CD14-positive monocyte (primary cell): ENCODE results near the gene KRTAP5-7. TPM values are rescaled to one million over a fixed set of nuclear protein-coding genes. Genes with fewer than 3 reads are reported as not detected.
A peak's percentile ranks its signal among the peaks of the same experiment; 100 is the strongest.

Experiments used
- DNase-seq, 3 donors: peaks; one replicate each; pipeline ENCODE4 v3.0.0-alpha.2; 2011 to 2022
- H2AFZ ChIP-seq: 2 replicates; pipeline ENCODE4 v1.6.0; 2012; ENCODE audit warnings: mild to moderate bottlenecking, low read depth, low read length, inconsistent platforms; ENCODE audit not compliant: insufficient read depth, poor library complexity, severe bottlenecking
- H3K27ac ChIP-seq, 2 donors: 1 replicate in 1 of 2; 2 replicates in 1 of 2; pipeline ENCODE4 v1.5.1; 2012 to 2013; ENCODE audit warnings: low read length in 2 of 2, control low read depth in 1 of 2, inconsistent platforms in 1 of 2, low read depth in 1 of 2, mild to moderate bottlenecking in 1 of 2
- H3K27me3 ChIP-seq, 2 donors: one replicate each; pipeline versions ENCODE4 v1.6.0 to v1.6.1; 2011 to 2013; ENCODE audit warnings: low read length in 2 of 2; ENCODE audit not compliant: control insufficient read depth in 2 of 2, insufficient read depth in 2 of 2
- H3K36me3 ChIP-seq, 2 donors: replicated peaks in 1 of 2; 1 replicate in 1 of 2; 2 replicates in 1 of 2; pipeline versions ENCODE4 v1.5.1 to v1.6.1; 2012 to 2013; ENCODE audit warnings: low read length in 2 of 2, control low read depth in 1 of 2, inconsistent platforms in 1 of 2, mild to moderate bottlenecking in 1 of 2; ENCODE audit not compliant: insufficient read depth in 2 of 2, control insufficient read depth in 1 of 2
- H3K4me1 ChIP-seq, 2 donors: 1 replicate in 1 of 2; 2 replicates in 1 of 2; pipeline versions ENCODE4 v1.5.1 to v1.6.1; 2012 to 2013; ENCODE audit warnings: low read length in 2 of 2, control low read depth in 1 of 2, inconsistent platforms in 1 of 2, mild to moderate bottlenecking in 1 of 2, moderate library complexity in 1 of 2; ENCODE audit not compliant: insufficient read depth in 2 of 2, control insufficient read depth in 1 of 2
- H3K4me2 ChIP-seq: replicated peaks from 2 replicates; pipeline ENCODE3; 2012; ENCODE audit warnings: low read length, moderate library complexity, mild to moderate bottlenecking; ENCODE audit not compliant: poor library complexity, severe bottlenecking; ENCODE audit errors: extremely low read depth
- H3K4me3 ChIP-seq, 3 experiments: fragments of 200-600 bp in 1 of 3; sonication (generic) in 1 of 3; replicated peaks in 1 of 3; 1 replicate in 2 of 3; 2 replicates in 1 of 3; pipeline ENCODE4 v1.5.1; 2011 to 2013; ENCODE audit warnings: low read length in 3 of 3, mild to moderate bottlenecking in 3 of 3, control low read depth in 2 of 3, low read depth in 2 of 3, inconsistent platforms in 1 of 3, moderate library complexity in 1 of 3
- H3K79me2 ChIP-seq: 2 replicates; pipeline ENCODE4 v1.6.0; 2012; ENCODE audit warnings: mild to moderate bottlenecking, control low read depth, inconsistent platforms, low read length, moderate library complexity; ENCODE audit not compliant: insufficient read depth
- H3K9ac ChIP-seq: 2 replicates; pipeline ENCODE4 v1.6.0; 2017; ENCODE audit warnings: low read length, mild to moderate bottlenecking; ENCODE audit not compliant: insufficient read depth, poor library complexity, severe bottlenecking
- H3K9me3 ChIP-seq, 2 donors: replicated peaks in 1 of 2; 1 replicate in 1 of 2; 2 replicates in 1 of 2; pipeline versions ENCODE4 v1.5.1 to v1.6.1; 2012 to 2013; ENCODE audit warnings: low read length in 2 of 2, control low read depth in 1 of 2; ENCODE audit not compliant: control insufficient read depth in 1 of 2, insufficient read depth in 1 of 2
- H4K20me1 ChIP-seq: 2 replicates; pipeline ENCODE4 v1.6.0; 2012; ENCODE audit warnings: mild to moderate bottlenecking, low read length, control low read depth, moderate library complexity; ENCODE audit not compliant: insufficient read depth
- H3K27ac Mint-ChIP-seq, 7 donors: one replicate each; pipeline ENCODE4 v1.8.0; 2020; ENCODE audit warnings: mild to moderate bottlenecking in 7 of 7, mixed read lengths in 7 of 7, moderate library complexity in 6 of 7, inconsistent platforms in 2 of 7
- H3K27me3 Mint-ChIP-seq, 3 donors: one replicate each; pipeline ENCODE4 v1.8.0; 2021 to 2022; ENCODE audit warnings: low read depth in 3 of 3, mild to moderate bottlenecking in 3 of 3, mixed read lengths in 3 of 3, moderate library complexity in 3 of 3, inconsistent platforms in 1 of 3
- H3K36me3 Mint-ChIP-seq, 2 donors: one replicate each; pipeline ENCODE4 v1.8.0; 2020; ENCODE audit warnings: mixed read lengths in 2 of 2, inconsistent platforms in 1 of 2, mild to moderate bottlenecking in 1 of 2
- H3K4me1 Mint-ChIP-seq: one replicate; pipeline ENCODE4 v1.8.0; 2020; ENCODE audit warnings: mild to moderate bottlenecking, mixed read lengths
- H3K4me3 Mint-ChIP-seq, 2 donors: one replicate each; pipeline ENCODE4 v1.8.0; 2020; ENCODE audit warnings: mild to moderate bottlenecking in 2 of 2, mixed read lengths in 2 of 2, moderate library complexity in 1 of 2
- H3K9me3 Mint-ChIP-seq, 7 donors: one replicate each; pipeline ENCODE4 v1.8.0; 2020 to 2022; ENCODE audit warnings: mixed read lengths in 7 of 7, mild to moderate bottlenecking in 6 of 7, moderate library complexity in 6 of 7, inconsistent platforms in 2 of 7
- CTCF ChIP-seq: fragments of 200-600 bp; IDR thresholded peaks from one replicate; pipeline ENCODE4 v1.8.0; 2022; ENCODE audit warnings: antibody characterized with exemption, mild to moderate bottlenecking
- WGBS: methylation state at CpG from one replicate; pipeline ENCODE4 v1.1.5; 2013; ENCODE audit warnings: missing lambda C conversion rate; ENCODE audit not compliant: insufficient coverage; 5-methylcytosine and 5-hydroxymethylcytosine counted together
- intact Hi-C, 2 donors: fragments of 100-400 bp; cut with micrococcal nuclease; formaldehyde crosslinking; loops; one replicate each; pipeline versions ENCODE4 v1.15.0 to v1.15.1; 2023
- polyA plus RNA-seq, 3 donors: library from polyadenylated mRNA; depleted of rRNA in 1 of 3; unstranded in 2 of 3; stranded (reverse) in 1 of 3; fragments of 300-500 nt in 2 of 3; fragments of >200 nt in 1 of 3; fragmentation: Illumina TruSeq in 2 of 3; gene quantifications; 1 replicate in 2 of 3; 2 replicates in 1 of 3; pipeline ENCODE4 v1.2.3, GENCODE V29; 2012 to 2021

KRTAP5-7 gene
- polyA plus RNA-seq, 3 donors: 0.05 TPM; not detected in 2

- Mint-ChIP-seq H3K4me3 (no peak overlapping the region), H3K9me3 (no peaks in the 10 kb centered on the region), H3K27me3 (peaks cover 0 to 2% (median 1%) of the 10 kb centered on the region in 3 donors), H3K27ac (no peak overlapping the region), H3K36me3 (peaks cover 85 to 97% of the 10 kb centered on the region in 2 donors), H3K4me1 (no peaks in the 10 kb centered on the region)
- DNase-seq: no peak
- Histone ChIP-seq H3K4me1 (no peaks in the 10 kb centered on the region), H3K9me3 (no peaks in the 10 kb centered on the region), H3K9ac (no peak overlapping the region), H4K20me1 (peaks cover 8% of the 10 kb centered on the region), H3K4me2 (no peak overlapping the region), H3K27ac (no peak overlapping the region), H3K36me3 (peaks cover 81 to 97% of the 10 kb centered on the region in 2 donors), H3K27me3 (no peaks in the 10 kb centered on the region), H2AFZ (no peak overlapping the region), H3K79me2 (no peaks in the 10 kb centered on the region), H3K4me3 (no peak overlapping the region)
- intact Hi-C loops: no loop called here
- over 99% methylated on average over 14 of the region's 19 CpGs for WGBS
- no peak for TF ChIP-seq CTCF
Measured at GRCh38 chr11:71491531-71491930, 35.5 kb upstream of the KRTAP5-7 start.

GRCh38 chr11:71491940-71492339 lies 35.1 kb upstream of the KRTAP5-7 start:
- no peaks in the 10 kb centered on the region for H3K4me1 Mint-ChIP-seq
- Histone ChIP-seq H3K4me1 (no peaks in the 10 kb centered on the region), H3K79me2 (no peaks in the 10 kb centered on the region), H3K4me3 (no peak overlapping the region), H3K9me3 (no peaks in the 10 kb centered on the region), H3K9ac (no peak overlapping the region), H2AFZ (no peak overlapping the region), H4K20me1 (peaks cover 8% of the 10 kb centered on the region), H3K27me3 (no peaks in the 10 kb centered on the region), H3K27ac (no peak overlapping the region), H3K36me3 (peaks cover 83 to 97% of the 10 kb centered on the region in 2 donors), H3K4me2 (no peak overlapping the region)
- no CpG with 5 or more reads among the region's 9 CpGs for WGBS
- intact Hi-C loops: no loop called here
- peaks cover 85 to 97% of the 10 kb centered on the region in 2 donors for H3K36me3 Mint-ChIP-seq
- no peak overlapping the region for H3K4me3 Mint-ChIP-seq
- H3K9me3 Mint-ChIP-seq: no peaks in the 10 kb centered on the region
- DNase-seq: no peak
- no peak for TF ChIP-seq CTCF
- H3K27ac Mint-ChIP-seq: peak overlapping the region in 2 of 7 donors; percentile 14 to 22
- H3K27me3 Mint-ChIP-seq: peaks cover 0 to 4% (median 2%) of the 10 kb centered on the region in 3 donors
